GM12865 (cell line): ENCODE measurements around the gene MFSD2A.

ENCODE experiments used
- DNase-seq: peaks from one replicate; pipeline ENCODE4 v3.0.0; 2010; ENCODE audit warnings: low read depth
- H3K4me3 ChIP-seq: 2 replicates; pipeline ENCODE4 v1.5.1; 2011; ENCODE audit warnings: mild to moderate bottlenecking, low read depth, low read length, control low read depth
- CTCF ChIP-seq: IDR thresholded peaks from 2 replicates; pipeline ENCODE4 v1.5.1; 2011; ENCODE audit warnings: low read length, control low read depth, low read depth, inconsistent platforms; ENCODE audit not compliant: insufficient read depth; ENCODE audit errors: missing control alignments

Gene MFSD2A

GRCh38 chr1:39988618-39989343 is 33.8 kb downstream of the MFSD2A start:
- H3K4me3 ChIP-seq: no peak overlapping the region
- no peak for DNase-seq
- no peak for TF ChIP-seq CTCF

GRCh38 chr1:39990428-39990827 is 35.5 kb downstream of the MFSD2A start:
- H3K4me3 ChIP-seq: no peak overlapping the region
- no peak for TF ChIP-seq CTCF
- DNase-seq: no peak

GRCh38 chr1:39992234-39992633 is 37.3 kb downstream of the MFSD2A start:
- TF ChIP-seq CTCF: no peak

GRCh38 chr1:39992888-39993287 is 37.9 kb downstream of the MFSD2A start:
- no peak overlapping the region for H3K4me3 ChIP-seq
- TF ChIP-seq CTCF: no peak
- no peak for DNase-seq

More at GRCh38 chr1:39992234-39992633, 37.3 kb downstream of the MFSD2A start:
- DNase-seq: no peak
- H3K4me3 ChIP-seq: no peak overlapping the region

- no peak overlapping the region for H3K4me3 ChIP-seq
- TF ChIP-seq CTCF: no peak
- peak; percentile 86 for DNase-seq
Measured at GRCh38 chr1:39995973-39996393, 41.0 kb downstream of the MFSD2A start.

GRCh38 chr1:39996396-39997004 is 41.6 kb downstream of the MFSD2A start:
- DNase-seq: no peak
- H3K4me3 ChIP-seq: no peak overlapping the region
- TF ChIP-seq CTCF: no peak
